Neuron (in vitro differentiated cells): ENCODE measurements around the gene C17orf50.
A peak's percentile ranks its signal among the peaks of the same experiment; 100 is the strongest.

ENCODE experiments used
- H2AFZ ChIP-seq: one replicate; pipeline ENCODE4 v1.6.1; 2013; ENCODE audit warnings: low read depth, mild to moderate bottlenecking, inconsistent platforms, low read length, moderate library complexity
- H3K27me3 ChIP-seq: one replicate; pipeline ENCODE4 v1.6.1; 2013; ENCODE audit warnings: low read length; ENCODE audit not compliant: insufficient read depth
- H3K36me3 ChIP-seq: one replicate; pipeline ENCODE4 v1.6.1; 2013; ENCODE audit warnings: low read length; ENCODE audit not compliant: insufficient read depth
- H3K4me1 ChIP-seq: one replicate; pipeline ENCODE4 v1.6.1; 2013; ENCODE audit warnings: low read length; ENCODE audit not compliant: insufficient read depth
- H3K4me3 ChIP-seq: 2 replicates; pipeline ENCODE4 v1.5.1; 2013; ENCODE audit warnings: mild to moderate bottlenecking, low read length, moderate library complexity
- H3K9me3 ChIP-seq: one replicate; pipeline ENCODE4 v1.6.1; 2013; ENCODE audit warnings: low read length

The C17orf50 gene

GRCh38 chr17:35740216-35740615 is 20.5 kb upstream of the C17orf50 start:
- H3K27me3 ChIP-seq = no peaks in the 10 kb centered on the region
- no peaks in the 10 kb centered on the region for H3K9me3 ChIP-seq
- H2AFZ ChIP-seq = no peak overlapping the region
- H3K4me1 ChIP-seq = no peaks in the 10 kb centered on the region
- H3K36me3 ChIP-seq = no peaks in the 10 kb centered on the region
- H3K4me3 ChIP-seq = no peak overlapping the region

GRCh38 chr17:35740997-35741931 is 19.4 kb upstream of the C17orf50 start:
- no peak overlapping the region for H3K4me3 ChIP-seq
- H3K27me3 ChIP-seq = peaks cover 4% of the 10 kb centered on the region
- H3K4me1 ChIP-seq = no peaks in the 10 kb centered on the region
- no peak overlapping the region for H2AFZ ChIP-seq
- no peaks in the 10 kb centered on the region for H3K9me3 ChIP-seq
- H3K36me3 ChIP-seq = no peaks in the 10 kb centered on the region

- Histone ChIP-seq H3K4me3 (no peak overlapping the region), H3K9me3 (no peaks in the 10 kb centered on the region), H3K4me1 (no peaks in the 10 kb centered on the region), H2AFZ (no peak overlapping the region), H3K36me3 (no peaks in the 10 kb centered on the region), H3K27me3 (peaks cover 4% of the 10 kb centered on the region)
Observed at GRCh38 chr17:35742496-35742895, 18.2 kb upstream of the C17orf50 start.

GRCh38 chr17:35742896-35743477 is 17.7 kb upstream of the C17orf50 start:
- Histone ChIP-seq H3K9me3 (no peaks in the 10 kb centered on the region), H2AFZ (no peak overlapping the region), H3K4me1 (no peaks in the 10 kb centered on the region), H3K36me3 (no peaks in the 10 kb centered on the region), H3K4me3 (no peak overlapping the region), H3K27me3 (peaks cover 4% of the 10 kb centered on the region)

- H2AFZ ChIP-seq = no peak overlapping the region
- H3K27me3 ChIP-seq = peaks cover 7% of the 10 kb centered on the region
- H3K4me1 ChIP-seq = no peaks in the 10 kb centered on the region
Observed at GRCh38 chr17:35743626-35744328, 16.9 kb upstream of the C17orf50 start.

GRCh38 chr17:35744830-35745229 is 15.9 kb upstream of the C17orf50 start:
- Histone ChIP-seq H3K27me3 (peaks cover 15% of the 10 kb centered on the region), H3K36me3 (no peaks in the 10 kb centered on the region), H3K9me3 (no peaks in the 10 kb centered on the region), H3K4me1 (peaks cover 3% of the 10 kb centered on the region), H3K4me3 (no peak overlapping the region), H2AFZ (no peak overlapping the region)

More at GRCh38 chr17:35743626-35744328, 16.9 kb upstream of the C17orf50 start:
- no peak overlapping the region for H3K4me3 ChIP-seq
- H3K36me3 ChIP-seq = no peaks in the 10 kb centered on the region
- no peaks in the 10 kb centered on the region for H3K9me3 ChIP-seq

GRCh38 chr17:35745246-35745645 is 15.4 kb upstream of the C17orf50 start:
- H3K27me3 ChIP-seq = peaks cover 18% of the 10 kb centered on the region
- H3K4me1 ChIP-seq = peaks cover 6% of the 10 kb centered on the region
- H2AFZ ChIP-seq = no peak overlapping the region
- no peaks in the 10 kb centered on the region for H3K36me3 ChIP-seq
- H3K4me3 ChIP-seq = no peak overlapping the region
- no peaks in the 10 kb centered on the region for H3K9me3 ChIP-seq

GRCh38 chr17:35745749-35746320 is 14.9 kb upstream of the C17orf50 start:
- no peak overlapping the region for H3K4me3 ChIP-seq
- H3K27me3 ChIP-seq = peaks cover 24% of the 10 kb centered on the region
- H3K9me3 ChIP-seq = no peaks in the 10 kb centered on the region
- peaks cover 8% of the 10 kb centered on the region for H3K4me1 ChIP-seq
- no peaks in the 10 kb centered on the region for H3K36me3 ChIP-seq
- H2AFZ ChIP-seq = no peak overlapping the region

- no peak overlapping the region for H2AFZ ChIP-seq
- no peak overlapping the region for H3K4me3 ChIP-seq
- H3K27me3 ChIP-seq = peaks cover 26% of the 10 kb centered on the region
- peaks cover 8% of the 10 kb centered on the region for H3K4me1 ChIP-seq
- H3K9me3 ChIP-seq = no peaks in the 10 kb centered on the region
- H3K36me3 ChIP-seq = no peaks in the 10 kb centered on the region
Observed at GRCh38 chr17:35747540-35748017, 13.1 kb upstream of the C17orf50 start.

GRCh38 chr17:35748341-35748841 is 12.3 kb upstream of the C17orf50 start:
- no peak overlapping the region for H3K4me3 ChIP-seq
- peaks cover 8% of the 10 kb centered on the region for H3K4me1 ChIP-seq
- H3K27me3 ChIP-seq = peaks cover 26% of the 10 kb centered on the region
- H3K36me3 ChIP-seq = no peaks in the 10 kb centered on the region
- no peak overlapping the region for H2AFZ ChIP-seq
- H3K9me3 ChIP-seq = no peaks in the 10 kb centered on the region

- peaks cover 8% of the 10 kb centered on the region for H3K4me1 ChIP-seq
- no peak overlapping the region for H3K4me3 ChIP-seq
- peaks cover 26% of the 10 kb centered on the region for H3K27me3 ChIP-seq
- no peak overlapping the region for H2AFZ ChIP-seq
- H3K9me3 ChIP-seq = no peaks in the 10 kb centered on the region
- H3K36me3 ChIP-seq = no peaks in the 10 kb centered on the region
Observed at GRCh38 chr17:35748979-35749378, 11.7 kb upstream of the C17orf50 start.

GRCh38 chr17:35749560-35750412 is 10.9 kb upstream of the C17orf50 start:
- Histone ChIP-seq H3K36me3 (no peaks in the 10 kb centered on the region), H3K9me3 (no peaks in the 10 kb centered on the region), H3K4me1 (peaks cover 8% of the 10 kb centered on the region), H3K4me3 (peak overlapping the region; percentile 19), H3K27me3 (peaks cover 26% of the 10 kb centered on the region), H2AFZ (no peak overlapping the region)
